ENCODE results near the gene EGR1. TPM values are rescaled to one million over a fixed set of nuclear protein-coding genes. Genes with fewer than 3 reads are reported as not detected.
A peak's percentile ranks its signal among the peaks of the same experiment; 100 is the strongest.

Gene EGR1
- total RNA-seq, 2 donors from 2014 or later = 17.3 to 73.0 TPM

DNA sequence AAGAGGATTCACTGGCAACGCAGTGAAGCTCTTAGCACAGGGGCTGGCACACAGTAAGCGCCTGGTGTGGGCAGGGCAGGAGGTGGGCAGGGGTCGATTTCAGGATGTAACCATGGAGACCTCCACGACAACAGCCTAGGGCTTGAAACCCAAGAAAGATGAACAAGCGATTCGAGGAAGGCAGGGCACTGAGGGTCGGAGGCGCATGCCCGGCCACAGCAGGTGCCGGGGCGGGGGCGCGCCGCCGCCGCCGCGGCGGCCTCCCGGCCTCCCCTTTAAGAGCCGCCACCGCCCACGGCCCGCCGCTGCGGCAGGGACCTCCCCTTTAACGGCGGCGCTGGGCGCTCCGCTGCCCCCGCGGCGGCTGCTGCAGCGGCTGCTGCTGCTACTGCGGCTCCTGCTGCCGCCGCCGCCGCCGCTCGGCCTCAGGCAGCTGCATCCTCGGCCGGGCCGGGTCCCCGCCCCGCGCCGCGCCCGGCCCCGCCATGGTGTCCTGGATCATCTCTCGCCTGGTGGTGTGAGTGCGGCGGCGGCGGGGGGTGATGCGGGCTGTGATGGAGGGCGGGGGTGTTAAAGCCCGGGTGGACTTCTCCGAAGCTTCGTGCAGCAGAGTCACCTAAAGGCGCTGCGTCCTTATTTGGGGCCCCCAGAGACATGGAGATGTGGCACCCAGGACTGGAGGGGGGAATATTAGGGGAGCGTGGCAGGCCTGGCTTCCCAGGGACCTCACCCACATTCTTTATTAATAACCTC, 26.4 kb upstream of the EGR1 start, which contains the start of gene REEP2:
Gene REEP2, plus strand, starts transcription at position 334 of the 753 bp plus-strand sequence. Its CDS starts 152 bp downstream, at position 486.
- Histone ChIP-seq H3K27ac (peak within 1 kb of the TSS; percentile 55 to 69), H3K36me3 (peaks cover 20% of the 10 kb centered on the region), H3K27me3 (no peaks in the 10 kb centered on the region), H3K4me3 (peak within 1 kb of the TSS; percentile 47 to 55), H3K4me1 (peaks cover 0 to 24% of the 10 kb centered on the region in 2 donors), H3K9me3 (no peaks in the 10 kb centered on the region)
- TF ChIP-seq, protein P1, sequence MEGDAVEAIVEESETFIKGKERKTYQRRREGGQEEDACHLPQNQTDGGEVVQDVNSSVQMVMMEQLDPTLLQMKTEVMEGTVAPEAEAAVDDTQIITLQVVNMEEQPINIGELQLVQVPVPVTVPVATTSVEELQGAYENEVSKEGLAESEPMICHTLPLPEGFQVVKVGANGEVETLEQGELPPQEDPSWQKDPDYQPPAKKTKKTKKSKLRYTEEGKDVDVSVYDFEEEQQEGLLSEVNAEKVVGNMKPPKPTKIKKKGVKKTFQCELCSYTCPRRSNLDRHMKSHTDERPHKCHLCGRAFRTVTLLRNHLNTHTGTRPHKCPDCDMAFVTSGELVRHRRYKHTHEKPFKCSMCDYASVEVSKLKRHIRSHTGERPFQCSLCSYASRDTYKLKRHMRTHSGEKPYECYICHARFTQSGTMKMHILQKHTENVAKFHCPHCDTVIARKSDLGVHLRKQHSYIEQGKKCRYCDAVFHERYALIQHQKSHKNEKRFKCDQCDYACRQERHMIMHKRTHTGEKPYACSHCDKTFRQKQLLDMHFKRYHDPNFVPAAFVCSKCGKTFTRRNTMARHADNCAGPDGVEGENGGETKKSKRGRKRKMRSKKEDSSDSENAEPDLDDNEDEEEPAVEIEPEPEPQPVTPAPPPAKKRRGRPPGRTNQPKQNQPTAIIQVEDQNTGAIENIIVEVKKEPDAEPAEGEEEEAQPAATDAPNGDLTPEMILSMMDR (IDR thresholded peaks at IDR 0.05) = no peak
- DNase-seq (ENCODE audit: low spot score) = no peak

DNA sequence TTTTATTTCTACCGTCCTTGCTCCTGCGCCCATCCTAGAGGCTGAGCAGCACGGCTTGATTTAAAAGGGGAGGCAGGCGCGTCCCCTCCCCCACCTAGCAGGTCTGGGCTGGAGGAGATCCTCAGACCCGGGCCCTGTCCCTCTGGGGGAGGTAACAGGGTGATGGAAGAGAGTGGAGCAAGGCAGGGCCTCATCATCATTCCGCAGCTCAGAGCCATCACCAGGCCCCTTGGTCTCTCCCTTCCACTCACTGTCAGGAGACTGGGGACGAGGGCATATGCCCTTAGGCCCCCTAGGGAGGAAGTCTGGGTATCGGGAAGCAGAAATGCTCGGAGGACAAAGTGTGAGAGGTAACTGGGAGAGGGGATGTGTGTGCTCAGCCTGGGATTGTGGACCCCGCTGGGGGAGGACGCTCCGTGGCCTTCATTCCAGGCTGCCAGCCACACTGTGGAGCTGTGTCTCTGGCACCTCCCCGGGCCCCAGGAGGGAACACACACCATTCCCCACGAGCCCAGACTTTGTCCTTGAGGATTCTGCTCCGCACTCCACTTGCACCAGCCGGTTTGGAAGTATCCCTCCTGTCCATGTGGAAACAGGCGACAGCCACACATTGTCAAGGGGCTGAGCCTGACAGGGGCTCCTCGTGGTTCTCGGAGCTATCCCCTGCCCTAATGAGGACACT, 25.7 kb upstream of the EGR1 start:
- peak overlapping the region; percentile 55 to 69 for H3K27ac ChIP-seq
- TF ChIP-seq, protein P1 (IDR thresholded peaks at IDR 0.05) = no peak
- H3K4me3 ChIP-seq = peak overlapping the region; percentile 47 to 55
- DNase-seq (ENCODE audit: low spot score) = no peak
- H3K9me3 ChIP-seq = no peaks in the 10 kb centered on the region
- H3K36me3 ChIP-seq = peaks cover 13% of the 10 kb centered on the region
- H3K27me3 ChIP-seq = no peaks in the 10 kb centered on the region
- peaks cover 0 to 24% of the 10 kb centered on the region in 2 donors for H3K4me1 ChIP-seq

DNA sequence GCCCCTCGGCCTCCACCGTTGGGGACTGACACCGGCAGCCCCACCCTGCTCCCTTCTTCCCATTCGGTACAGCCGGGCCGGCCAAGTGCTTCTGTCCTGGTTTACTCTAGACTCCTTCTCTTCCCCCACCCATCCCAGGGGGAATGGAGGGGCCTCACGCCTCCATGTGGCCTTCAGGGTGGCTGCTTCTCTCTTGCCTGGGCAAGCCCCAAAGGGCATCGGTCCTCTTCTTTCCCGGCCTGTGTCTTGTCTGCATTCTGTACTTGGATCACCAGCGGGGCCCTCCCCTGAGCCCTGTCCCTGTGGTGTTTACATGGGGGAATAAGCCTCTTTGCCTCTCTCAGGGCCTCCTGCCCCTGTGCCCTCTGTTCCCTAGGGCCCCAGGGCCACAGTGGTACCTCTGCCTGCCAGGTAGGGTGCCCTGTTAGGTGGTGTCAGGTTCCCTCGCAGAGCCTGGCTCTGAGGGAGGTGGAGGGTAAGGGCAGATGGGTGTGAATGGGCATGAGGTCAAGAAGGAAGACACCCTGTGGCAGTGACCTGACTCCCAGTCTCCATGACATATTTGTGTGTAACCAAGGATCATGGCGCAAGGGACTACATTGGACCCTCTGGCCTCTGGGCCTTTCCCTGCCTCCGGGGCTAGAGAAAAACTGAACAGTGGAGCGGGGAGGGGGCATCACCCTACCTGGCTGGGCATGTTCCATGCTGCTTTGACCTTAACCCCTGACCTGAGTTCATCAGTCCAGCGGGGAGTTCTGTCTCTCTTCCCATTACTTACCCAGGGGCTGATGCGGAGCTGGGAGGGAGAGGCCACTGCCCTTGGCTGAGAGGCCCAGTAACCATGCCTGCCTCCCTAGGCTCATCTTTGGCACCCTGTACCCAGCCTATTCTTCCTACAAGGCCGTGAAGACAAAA, 24.9 kb upstream of the EGR1 start:
- Histone ChIP-seq H3K27me3 (no peaks in the 10 kb centered on the region), H3K4me1 (peaks cover 0 to 24% of the 10 kb centered on the region in 2 donors), H3K27ac (peak overlapping the region; percentile 55 to 69), H3K36me3 (peaks cover 5% of the 10 kb centered on the region), H3K9me3 (no peaks in the 10 kb centered on the region), H3K4me3 (peak overlapping the region in 1 of 2 donors; percentile 55)
- DNase-seq (ENCODE audit: low spot score) = no peak
- TF ChIP-seq, protein P1 (IDR thresholded peaks at IDR 0.05) = no peak

DNA sequence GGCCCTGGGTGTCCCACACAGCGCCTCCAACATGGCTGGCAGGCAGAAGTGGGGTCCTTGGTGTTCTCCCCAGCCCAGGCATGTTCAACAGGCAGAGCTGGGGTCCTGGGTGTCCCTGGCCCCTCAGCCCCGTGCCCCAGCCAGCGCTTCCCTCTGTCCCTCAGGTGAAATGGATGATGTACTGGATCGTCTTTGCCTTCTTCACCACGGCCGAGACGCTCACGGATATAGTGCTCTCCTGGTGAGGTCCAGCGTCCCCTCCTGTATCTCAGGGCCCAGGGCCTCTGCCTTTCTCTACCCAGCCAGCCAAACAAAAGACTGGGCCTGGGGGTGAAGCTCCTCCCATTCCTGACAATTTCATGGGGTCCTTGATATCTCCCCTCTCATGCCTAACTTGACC, 24.1 kb upstream of the EGR1 start:
- H3K36me3 ChIP-seq = no peaks in the 10 kb centered on the region
- no peak overlapping the region for H3K4me3 ChIP-seq
- H3K4me1 ChIP-seq = peaks cover 0 to 24% of the 10 kb centered on the region in 2 donors
- no peaks in the 10 kb centered on the region for H3K27me3 ChIP-seq
- no peak overlapping the region for H3K27ac ChIP-seq
- TF ChIP-seq, protein P1 (IDR thresholded peaks at IDR 0.05) = no peak
- no peaks in the 10 kb centered on the region for H3K9me3 ChIP-seq
- no peak for DNase-seq (ENCODE audit: low spot score)

DNA sequence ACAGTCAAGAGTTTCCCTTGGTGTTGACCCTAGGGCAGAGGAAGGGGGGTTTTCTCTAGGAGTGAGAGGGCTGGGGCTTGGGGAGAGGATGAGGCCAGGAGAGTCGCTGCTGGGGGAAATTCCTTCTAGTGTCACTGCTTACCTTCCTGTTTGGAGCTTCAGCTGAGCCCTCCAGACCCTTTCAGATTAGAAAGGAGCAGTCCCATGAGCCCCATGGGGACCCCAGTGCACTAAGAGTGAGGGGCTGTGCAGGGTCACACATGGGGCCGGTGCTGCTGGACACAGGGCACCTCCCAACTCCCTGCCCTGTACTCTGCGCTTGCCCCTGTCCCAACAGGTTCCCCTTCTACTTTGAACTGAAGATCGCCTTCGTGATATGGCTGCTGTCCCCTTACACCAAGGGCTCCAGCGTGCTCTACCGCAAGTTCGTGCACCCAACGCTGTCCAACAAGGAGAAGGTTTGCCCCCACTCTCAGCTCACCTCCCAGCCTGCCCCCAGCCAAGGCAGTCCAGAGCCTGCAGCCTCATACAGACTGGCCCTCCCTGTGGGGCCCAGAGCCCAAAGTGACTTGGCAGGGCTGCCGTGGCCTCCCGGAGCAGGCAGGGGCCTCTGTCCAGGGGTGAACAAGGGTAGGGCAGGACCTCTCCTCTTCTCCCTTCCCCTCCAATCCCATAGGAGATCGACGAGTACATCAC, 21.1 kb upstream of the EGR1 start:
- TF ChIP-seq, protein P1 (IDR thresholded peaks at IDR 0.05) = no peak
- Histone ChIP-seq H3K27me3 (no peaks in the 10 kb centered on the region), H3K36me3 (no peaks in the 10 kb centered on the region), H3K4me1 (peaks cover 0 to 13% of the 10 kb centered on the region in 2 donors), H3K27ac (no peak overlapping the region), H3K9me3 (no peaks in the 10 kb centered on the region), H3K4me3 (no peak overlapping the region)
- no peak for DNase-seq (ENCODE audit: low spot score)
